Myocyte (in vitro differentiated cells): ENCODE measurements around the gene RNF217. TPM values are rescaled to one million over a fixed set of nuclear protein-coding genes. Genes with fewer than 3 reads are reported as not detected.

Experiments used
- DNase-seq: peaks from one replicate; pipeline ENCODE4 v3.0.0-alpha.2; 2012; ENCODE audit warnings: low read depth
- total RNA-seq: library from RNA; depleted of rRNA; stranded (reverse); fragments of >200 nt; gene quantifications from 2 replicates; pipeline ENCODE4 v1.2.3, GENCODE V29; 2014

RNF217 gene
- total RNA-seq, 1 donor from 2014 or later = 31.3 TPM

DNA sequence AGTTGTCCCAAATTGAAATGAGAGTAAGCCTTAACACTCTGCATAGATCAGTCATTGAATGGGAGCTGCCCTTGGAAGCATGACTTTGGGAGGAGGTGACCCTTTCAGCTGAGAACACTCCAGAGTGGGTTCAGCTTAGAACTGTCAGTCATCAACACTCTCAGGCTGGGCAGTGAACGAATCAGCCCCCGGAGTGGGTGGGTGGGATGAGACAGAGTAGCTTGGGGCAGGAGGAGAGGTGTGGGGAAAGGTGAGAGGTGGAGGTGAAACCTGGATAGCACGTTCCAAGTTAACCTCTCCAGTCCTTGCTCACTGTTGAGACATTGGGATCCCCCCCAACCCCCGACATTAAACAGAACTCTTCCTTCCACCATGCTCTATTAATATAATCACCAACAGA is 136.0 kb downstream of the RNF217 start:
- DNase-seq = no peak

DNA sequence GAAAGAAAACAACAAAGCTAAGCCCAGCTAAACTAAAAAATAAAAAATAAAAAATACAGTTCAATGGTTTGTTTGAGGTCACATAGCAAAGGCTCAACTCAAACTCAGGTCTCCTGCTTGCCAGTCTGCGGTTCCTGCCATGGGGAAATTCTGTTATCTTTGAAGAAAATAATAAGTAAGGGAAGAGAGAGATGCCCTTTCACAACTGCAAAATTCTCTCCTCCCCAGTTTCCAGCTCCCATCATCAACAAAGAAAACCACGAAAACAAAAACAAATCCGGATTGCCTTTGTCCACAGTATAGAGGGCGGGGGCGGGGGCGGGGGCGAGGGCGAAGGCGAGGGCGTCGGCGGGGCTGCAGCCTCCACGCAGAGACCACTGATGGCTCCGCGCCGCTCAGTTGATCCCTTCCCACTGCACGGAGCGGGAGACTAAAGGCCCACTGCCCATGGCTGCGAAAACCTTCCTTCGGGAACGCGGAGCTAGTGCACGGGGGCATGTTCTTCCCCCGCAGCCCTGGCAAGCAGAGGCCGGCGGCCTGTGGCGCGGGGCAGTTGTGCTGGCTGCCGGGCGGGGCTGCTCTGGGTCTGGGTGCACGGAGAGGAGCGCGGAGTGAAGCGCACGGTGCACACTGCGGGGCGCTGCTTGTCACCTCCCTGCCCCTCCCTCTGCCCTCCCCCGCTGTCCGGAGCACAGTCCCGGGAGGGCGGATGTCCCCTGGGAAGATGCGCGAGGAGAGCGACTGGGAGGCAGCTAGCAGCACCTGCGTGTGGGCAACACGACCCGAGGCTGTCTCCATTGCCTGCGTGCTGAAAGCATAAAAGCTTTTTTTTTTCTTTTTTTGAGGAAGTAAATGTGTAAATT is 137.2 kb downstream of the RNF217 start:
- DNase-seq = peak; percentile 84

DNA sequence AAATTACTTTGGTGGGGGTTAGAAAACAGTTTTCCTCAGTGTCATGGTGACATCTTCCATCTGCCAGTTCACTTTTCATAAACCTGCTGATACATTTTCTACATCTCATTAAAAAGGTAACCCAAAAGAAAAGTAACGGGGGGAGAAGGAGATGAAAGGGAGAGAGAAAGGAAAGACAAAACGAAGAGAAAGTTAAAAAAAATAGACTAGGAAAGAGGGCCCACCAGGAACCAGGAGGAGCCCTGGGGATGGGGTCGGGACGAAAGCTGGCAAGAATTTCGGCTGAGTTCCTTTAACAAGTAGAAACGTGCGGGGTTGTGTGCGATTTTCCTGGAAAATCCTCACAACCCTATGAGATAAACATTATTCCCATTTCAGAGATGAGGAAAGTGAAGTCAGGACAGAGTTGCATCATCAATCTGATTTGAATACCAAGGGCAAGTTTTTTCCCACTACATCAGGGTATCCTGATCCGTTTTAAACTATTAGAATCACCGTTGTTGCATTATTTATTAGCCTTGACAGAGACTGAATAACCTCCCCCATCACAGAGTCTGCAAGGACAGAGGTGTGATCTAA is 137.9 kb downstream of the RNF217 start:
- no peak for DNase-seq

DNA sequence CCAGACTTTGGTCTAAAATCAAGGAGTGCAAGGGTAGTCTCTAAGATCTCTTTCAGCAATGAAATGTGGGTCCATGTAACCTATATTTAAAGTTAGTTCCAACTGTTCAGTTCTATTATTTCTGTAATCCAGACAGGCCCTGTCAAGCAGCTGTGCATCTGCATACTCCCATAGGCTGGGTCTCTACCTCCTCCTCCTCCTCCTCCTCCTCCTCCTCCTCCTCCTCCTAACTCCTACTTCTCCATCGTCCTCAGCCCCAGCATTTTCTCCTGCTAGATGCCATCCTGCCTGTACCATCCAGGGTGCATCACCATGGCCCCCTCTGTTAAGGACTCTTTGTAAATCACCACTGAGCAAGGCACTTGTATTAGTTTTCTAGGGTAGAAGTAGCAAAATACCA is 138.9 kb downstream of the RNF217 start:
- no peak for DNase-seq

DNA sequence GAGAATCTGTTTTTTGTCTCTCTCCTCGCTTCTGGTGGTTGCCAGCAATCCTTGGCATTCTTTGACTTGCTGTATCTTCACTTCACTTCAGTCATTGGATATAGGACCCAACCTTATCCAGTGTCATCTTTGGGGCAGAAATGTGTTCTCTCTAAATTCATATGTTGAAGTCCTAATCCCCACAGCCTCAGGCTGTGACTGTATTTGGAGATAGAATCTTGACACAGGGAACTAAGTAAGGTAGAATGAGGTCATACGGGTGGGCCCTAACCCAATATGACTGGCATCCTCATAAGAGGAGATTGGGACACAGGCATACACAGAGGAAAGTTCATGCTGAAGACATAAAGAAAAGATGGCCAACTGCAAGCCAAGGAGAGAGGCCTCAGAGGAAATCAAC is 139.4 kb downstream of the RNF217 start:
- DNase-seq = peak; percentile 49

DNA sequence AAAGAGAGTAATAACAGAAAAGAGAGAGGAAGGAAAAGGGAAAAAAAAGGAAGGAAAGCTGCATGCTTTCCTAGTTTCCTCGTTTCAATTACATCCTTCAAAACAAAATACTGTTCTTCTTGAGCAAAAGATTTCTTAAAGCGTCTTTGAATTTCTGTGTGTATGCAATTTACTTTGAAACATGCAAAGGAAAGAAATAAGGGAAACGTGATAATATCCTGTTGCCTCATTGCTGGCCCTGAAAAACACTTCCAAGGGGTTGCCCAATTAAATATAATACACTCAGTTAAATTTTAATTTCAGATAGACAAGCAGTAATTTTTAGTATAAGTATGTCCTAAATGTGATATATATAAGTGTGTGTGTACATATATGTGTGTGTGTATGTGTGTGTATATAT is 140.2 kb downstream of the RNF217 start:
- no peak for DNase-seq

DNA sequence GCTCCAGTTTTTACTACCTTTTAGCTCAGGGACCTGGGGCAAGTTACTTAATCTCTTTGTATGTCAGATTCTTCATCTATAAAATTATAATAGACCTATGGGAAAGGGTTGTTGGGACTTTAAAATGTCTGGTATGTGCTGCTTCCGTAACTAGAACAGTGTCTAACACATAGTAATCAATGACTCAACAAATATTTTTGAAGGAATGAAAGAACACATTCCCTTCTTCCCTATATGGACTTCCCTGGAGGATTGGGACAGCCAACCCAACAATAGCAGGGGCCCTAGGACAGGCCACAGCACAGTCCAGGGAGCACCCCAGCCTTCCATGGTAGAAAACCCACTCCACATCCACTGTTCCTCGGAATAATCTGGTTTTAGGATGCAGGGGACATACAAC is 140.7 kb downstream of the RNF217 start:
- peak; percentile 80 for DNase-seq

DNA sequence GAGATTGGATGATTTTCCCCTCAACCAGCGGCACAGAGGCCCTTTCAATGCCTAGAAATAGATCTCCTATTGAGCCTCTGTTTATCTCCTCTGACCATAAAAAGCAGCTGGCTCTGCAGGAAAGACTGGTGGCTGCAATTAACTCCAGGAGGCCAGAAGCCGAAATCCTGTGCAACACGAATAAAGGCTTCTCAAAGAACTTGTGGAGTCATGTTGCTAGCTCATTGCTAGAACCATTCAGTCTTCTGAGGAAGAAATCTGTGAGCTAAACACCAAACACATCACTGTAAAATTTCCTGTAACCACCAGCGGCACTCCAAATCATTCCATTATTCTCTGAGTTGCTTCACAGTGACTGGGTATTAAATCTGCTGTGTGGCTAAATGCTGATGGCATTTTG is 142.2 kb downstream of the RNF217 start:
- DNase-seq = peak; percentile 81

DNA sequence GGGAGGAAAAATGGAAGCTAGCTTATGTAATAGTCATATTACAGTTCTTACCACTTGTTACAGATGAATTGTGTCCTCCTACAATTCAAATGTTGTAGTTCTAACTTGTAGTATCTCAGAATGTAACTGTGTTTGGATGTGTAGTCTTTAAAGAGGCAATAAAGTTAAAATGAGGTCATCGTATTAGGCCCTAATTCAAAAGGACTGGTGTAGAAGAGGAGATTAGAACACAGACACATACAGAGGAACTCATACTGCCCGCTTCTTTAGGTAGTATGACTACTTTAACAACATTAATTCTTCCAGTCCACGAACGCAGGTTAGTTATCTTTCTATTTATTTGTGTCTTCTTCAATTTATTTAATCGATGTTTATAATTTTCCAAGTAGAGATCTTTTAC is 144.8 kb downstream of the RNF217 start:
- no peak for DNase-seq

DNA sequence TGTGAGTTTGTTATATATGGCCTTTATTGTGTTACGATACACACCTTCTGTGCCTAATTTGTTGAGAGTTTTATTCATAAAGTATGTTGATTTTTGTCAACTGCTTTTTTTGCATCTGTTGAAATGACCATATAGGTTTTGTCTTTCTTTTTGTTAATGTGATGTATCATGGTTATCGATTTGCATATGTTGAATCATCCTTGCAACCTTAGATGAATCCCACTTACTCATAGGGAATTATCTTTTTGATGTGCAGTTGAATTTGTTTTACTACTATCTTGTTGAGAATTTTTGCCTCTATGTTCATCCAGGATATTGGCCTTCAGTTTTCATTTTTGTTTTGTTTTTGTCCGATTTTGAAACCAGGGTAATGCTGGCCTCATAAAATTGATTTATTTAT is 145.7 kb downstream of the RNF217 start:
- no peak for DNase-seq

DNA sequence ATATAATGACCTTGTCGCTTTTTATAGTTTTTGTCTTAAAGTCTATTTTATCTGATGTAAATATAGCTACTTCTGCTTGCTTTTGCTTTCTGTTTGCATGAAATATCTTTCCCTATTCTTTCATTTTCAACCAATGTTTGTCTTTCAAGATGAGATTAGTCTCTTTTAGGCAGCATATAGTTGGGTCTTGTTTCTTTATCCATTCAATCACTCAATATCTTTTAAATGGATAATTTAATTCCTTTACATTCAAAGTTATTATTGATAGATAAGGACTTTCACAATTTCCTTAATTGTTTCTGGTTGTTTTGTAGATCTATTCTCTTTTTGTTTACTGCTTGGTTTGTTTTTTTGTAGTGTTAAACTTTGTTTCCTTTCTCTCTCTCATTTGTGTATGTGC is 147.8 kb downstream of the RNF217 start:
- DNase-seq = no peak

DNA sequence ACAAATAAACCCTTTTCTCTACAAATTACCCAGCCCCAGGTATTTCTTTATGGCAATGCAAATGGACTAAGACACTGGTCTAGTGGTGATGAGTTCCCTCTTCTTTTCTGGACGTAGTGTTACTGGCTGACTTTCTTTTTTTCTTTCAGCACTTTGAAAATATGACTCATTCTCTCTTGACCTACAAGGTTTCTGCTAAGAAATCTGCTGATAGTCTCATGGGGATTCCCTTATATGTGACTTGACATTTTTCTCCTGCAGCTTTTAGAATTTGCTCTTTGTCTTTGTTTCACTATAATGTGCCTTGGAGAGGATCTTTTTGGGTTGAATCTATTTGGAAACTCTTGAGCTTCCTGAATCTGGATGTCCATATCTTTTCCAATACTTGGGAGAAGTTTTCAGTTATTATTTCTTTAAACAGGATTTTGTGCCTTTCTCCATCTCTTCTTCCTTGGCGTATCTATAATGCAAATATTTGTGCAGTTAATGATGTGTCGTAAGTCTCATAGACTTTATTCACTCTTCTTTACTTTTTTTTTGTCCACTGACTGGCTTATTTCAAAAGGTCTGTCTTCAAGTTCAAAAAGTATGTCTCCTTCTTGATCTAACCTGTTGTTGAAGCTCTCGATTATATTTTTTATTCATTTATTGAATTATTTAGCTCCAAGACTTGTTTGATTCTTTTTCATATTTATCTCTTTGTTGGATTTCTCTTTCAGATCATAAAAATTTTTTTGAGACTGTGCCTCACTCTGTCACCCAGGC is 149.2 kb downstream of the RNF217 start:
- no peak for DNase-seq

DNA sequence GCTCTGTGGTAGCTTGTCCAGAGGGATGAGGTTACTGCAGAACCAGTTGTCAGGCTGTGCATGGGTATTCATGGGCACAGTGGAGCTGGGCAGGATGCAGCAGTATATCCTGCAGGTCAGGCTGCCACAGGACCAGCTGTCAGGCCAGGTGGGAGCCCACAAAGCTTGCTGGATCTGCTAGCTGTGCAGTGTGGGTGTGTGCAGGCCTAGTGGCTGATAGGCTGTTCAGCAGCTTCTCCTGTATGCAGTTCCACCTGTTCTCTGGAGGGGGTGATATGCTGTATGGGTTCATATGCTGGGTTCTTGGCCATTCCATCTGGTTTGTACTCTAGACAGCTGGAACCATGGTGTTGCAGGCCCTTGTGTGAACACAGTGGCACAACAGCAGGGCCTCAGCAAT is 150.7 kb downstream of the RNF217 start:
- no peak for DNase-seq

DNA sequence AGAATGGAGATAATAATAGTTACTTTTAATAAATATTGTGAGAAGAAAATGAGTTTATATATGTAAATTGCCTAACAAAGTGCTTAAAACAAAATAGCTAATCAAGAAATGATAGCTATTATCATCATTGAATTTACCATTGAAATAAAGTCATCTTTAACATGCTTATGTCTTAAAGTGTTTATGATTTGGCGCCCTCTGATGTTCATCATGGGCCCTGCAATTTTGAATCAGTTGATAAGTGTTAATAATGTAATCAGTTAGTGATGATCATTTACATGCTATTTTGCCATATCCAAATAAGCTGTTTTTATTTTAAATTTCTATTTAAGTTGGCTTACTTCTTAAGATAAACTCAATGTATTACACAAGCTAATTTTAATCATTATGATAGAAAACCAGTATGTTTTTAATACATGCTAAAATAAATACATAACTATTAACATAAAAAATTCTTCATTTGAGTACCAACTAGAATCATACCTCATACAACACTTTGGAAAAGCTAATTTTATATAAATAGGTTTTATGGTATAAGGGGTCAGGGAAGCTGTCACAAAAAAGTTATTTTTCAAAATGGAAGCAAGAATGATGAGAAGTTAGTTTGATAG is 152.1 kb downstream of the RNF217 start:
- peak; percentile 75 for DNase-seq

DNA sequence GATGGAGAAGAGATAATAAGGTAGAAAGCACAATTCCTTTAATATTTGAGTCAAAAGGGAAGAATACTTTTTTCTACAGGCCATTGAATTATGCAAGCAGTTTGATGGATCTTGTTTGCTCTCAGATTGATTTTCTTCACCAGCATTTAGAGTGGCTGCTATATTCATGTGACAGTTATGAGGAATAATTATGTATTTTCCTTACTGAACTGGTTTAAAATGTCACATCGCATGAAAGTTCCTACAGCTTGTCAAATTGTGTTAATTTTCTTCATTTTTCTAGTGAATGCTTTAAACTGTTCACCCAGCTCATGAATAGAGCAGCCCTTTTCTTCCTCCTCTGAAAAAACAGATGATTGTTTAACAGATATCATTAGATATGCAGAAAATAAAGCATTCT is 153.9 kb downstream of the RNF217 start:
- no peak for DNase-seq

DNA sequence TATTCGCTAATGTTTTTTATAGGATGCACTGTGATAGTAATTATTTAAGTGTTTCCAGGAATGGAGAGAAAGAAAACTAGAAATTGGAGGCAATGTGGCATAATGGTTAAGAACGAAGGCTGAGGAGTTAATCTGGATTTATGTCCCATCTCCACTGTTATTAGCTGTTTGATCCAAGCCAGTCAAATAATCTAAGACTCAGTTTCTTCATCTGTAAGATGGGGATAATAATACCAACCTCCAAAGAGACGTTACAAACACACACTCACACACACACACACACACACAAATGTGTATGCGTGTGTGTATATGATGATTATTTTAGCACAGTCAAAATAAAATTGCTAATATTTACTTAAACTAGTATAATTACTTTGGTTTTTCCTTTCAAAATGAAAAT is 154.5 kb downstream of the RNF217 start:
- no peak for DNase-seq

DNA sequence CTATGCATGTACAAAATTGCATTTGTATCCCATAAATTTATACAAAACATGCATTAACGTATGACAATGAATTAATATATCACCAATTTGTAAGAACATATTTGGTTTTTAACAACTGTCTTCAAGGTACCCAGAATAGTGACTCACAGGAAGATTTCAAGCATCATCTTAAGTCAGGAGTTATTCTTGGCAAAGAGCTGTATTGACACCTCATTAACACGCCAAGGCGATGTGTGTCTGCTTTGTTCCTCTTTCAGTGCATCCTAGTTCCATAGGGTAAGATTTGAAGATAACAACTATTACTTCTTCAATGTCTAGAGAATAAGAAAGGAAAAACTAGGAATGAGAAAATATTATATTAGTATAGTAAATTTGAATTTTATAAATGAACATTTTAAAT is 155.6 kb downstream of the RNF217 start:
- DNase-seq = peak; percentile 43

DNA sequence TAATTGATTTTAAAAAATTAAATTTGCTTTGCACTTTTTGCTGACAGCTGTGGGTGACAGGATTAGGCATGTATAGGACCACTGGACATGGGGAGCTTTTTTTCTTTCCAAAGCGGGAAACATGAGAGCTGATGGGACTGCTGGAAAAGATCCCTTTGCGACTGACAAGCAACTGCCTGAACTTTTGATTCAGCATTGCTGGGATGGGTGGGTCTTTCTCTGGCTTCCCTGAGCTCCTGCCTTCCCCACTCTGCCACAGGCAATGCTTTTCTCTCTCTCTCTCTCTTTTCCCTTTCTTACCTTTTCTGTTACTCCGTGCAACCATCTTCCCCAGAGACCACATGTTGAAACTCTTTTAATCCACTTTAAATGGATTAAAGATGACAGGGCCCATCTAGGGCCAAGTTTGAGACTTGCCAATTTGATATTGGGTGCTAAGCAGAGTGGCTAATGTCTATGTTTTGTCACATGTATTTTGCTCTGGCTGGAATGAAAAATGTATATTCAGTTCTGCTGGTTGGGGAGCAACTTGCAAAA is 157.9 kb downstream of the RNF217 start:
- no peak for DNase-seq

DNA sequence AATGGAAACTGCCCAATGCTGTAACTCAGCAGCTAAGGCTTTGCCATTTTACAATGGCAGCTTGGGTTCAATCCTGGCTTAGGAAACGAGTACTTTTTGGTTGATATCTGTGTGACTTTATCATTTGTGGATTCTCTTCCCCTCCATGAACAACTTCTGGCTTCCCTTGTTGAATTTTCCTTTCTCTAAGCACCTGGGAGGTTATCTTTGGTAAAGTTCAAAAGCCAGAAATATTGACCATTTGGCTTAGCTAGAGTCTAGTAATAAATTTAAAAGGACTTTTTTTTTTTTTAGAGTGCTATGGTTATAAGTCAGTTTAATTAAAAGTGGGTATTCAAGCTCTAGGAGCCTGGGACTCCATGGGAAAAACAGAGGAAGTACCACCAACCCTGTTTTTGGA is 159.7 kb downstream of the RNF217 start:
- no peak for DNase-seq

DNA sequence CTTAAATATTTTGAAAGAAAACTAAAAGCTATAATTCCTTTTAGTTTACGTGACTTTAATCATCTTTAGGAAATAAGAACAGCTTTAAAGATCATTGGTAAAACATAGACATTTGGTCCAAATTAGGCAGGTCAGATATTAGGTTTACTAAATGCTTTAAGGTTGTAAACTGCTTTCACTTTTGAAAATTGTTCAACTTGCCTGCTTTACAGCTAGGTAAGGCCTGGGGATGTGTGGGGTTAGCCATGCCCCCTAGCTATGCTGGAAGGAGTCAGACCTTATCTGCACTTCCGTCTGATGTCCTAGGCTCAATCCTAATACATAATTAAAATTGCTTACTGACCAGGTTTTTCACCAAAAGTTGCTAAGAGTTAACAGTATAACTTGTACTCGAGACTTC is 160.8 kb downstream of the RNF217 start:
- no peak for DNase-seq

DNA sequence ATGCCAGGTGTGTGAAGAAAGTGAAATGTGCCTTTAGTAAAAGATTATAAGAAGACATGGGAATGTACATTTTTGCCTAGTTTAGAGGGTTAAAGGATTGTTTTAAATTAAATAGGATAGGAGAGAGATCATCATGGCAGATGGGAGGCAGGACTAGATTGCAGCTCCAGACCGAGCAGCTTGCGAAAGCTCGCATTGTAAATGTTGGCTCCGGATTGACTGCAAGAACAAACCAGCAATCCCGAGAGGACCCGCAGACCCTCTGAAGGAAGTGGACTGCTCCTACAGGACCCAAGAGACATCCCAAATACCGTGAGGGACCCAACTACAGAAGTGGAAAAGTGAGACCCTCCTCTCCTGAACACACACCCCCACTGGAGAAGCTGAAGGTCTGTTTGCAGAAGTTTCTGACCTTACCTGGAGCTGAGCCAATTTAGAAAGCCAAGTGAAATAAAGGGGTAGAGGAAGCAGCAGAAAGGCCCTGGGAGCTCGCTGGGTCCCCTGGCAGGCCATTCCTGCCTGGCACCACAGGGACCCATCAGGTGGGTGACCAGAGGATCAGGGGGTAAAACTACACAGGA is 161.3 kb downstream of the RNF217 start:
- DNase-seq = no peak
